Duodenal mucosa (tissue), 2 donors: ENCODE results near the gene RBPJ.

Source experiments
- H3K27ac ChIP-seq: one replicate; pipeline ENCODE4 v1.7.0; 2013; ENCODE audit warnings: low read depth, low read length
- H3K27me3 ChIP-seq, 2 donors: one replicate each; pipeline ENCODE4 v1.7.0; 2013; ENCODE audit warnings: low read length in 2 of 2, control low read depth in 1 of 2; ENCODE audit not compliant: insufficient read depth in 2 of 2, control insufficient read depth in 1 of 2
- H3K36me3 ChIP-seq, 2 donors: one replicate each; pipeline ENCODE4 v1.7.0; 2013; ENCODE audit warnings: low read length in 2 of 2, control low read depth in 1 of 2; ENCODE audit not compliant: insufficient read depth in 2 of 2, control insufficient read depth in 1 of 2
- H3K4me1 ChIP-seq, 2 donors: one replicate each; pipeline ENCODE4 v1.7.0; 2013; ENCODE audit warnings: low read length in 2 of 2, control low read depth in 1 of 2; ENCODE audit not compliant: insufficient read depth in 2 of 2, control insufficient read depth in 1 of 2
- H3K4me3 ChIP-seq, 2 donors: one replicate each; pipeline ENCODE4 v1.7.0; 2013; ENCODE audit warnings: low read length in 2 of 2, low read depth in 1 of 2
- H3K9ac ChIP-seq, 2 donors: one replicate each; pipeline ENCODE4 v1.7.0; 2013; ENCODE audit warnings: low read length in 2 of 2, low read depth in 1 of 2
- H3K9me3 ChIP-seq, 2 donors: one replicate each; pipeline ENCODE4 v1.7.0; 2013; ENCODE audit warnings: low read length in 2 of 2, control low read depth in 1 of 2; ENCODE audit not compliant: control insufficient read depth in 1 of 2

The RBPJ gene

GRCh38 chr4:26369132-26369531 is 48.3 kb downstream of the RBPJ start:
- no peaks in the 10 kb centered on the region for H3K27me3 ChIP-seq
- H3K9ac ChIP-seq = no peak overlapping the region
- no peak overlapping the region for H3K27ac ChIP-seq
- no peaks in the 10 kb centered on the region for H3K9me3 ChIP-seq
- no peak overlapping the region for H3K4me3 ChIP-seq
- peaks cover 10 to 17% of the 10 kb centered on the region in 2 donors for H3K4me1 ChIP-seq
- no peaks in the 10 kb centered on the region for H3K36me3 ChIP-seq

- no peak overlapping the region for H3K9ac ChIP-seq
- peaks cover 10 to 17% of the 10 kb centered on the region in 2 donors for H3K4me1 ChIP-seq
- no peaks in the 10 kb centered on the region for H3K27me3 ChIP-seq
- no peak overlapping the region for H3K4me3 ChIP-seq
- no peak overlapping the region for H3K27ac ChIP-seq
- no peaks in the 10 kb centered on the region for H3K36me3 ChIP-seq
- H3K9me3 ChIP-seq = no peaks in the 10 kb centered on the region
Observed at GRCh38 chr4:26369581-26369980, 48.8 kb downstream of the RBPJ start.

GRCh38 chr4:26372076-26372475 is 51.3 kb downstream of the RBPJ start:
- H3K4me1 ChIP-seq = peaks cover 10 to 17% of the 10 kb centered on the region in 2 donors
- H3K27me3 ChIP-seq = no peaks in the 10 kb centered on the region
- H3K27ac ChIP-seq = no peak overlapping the region
- no peaks in the 10 kb centered on the region for H3K36me3 ChIP-seq
- no peak overlapping the region for H3K9ac ChIP-seq
- no peak overlapping the region for H3K4me3 ChIP-seq
- H3K9me3 ChIP-seq = no peaks in the 10 kb centered on the region

- H3K9me3 ChIP-seq = no peaks in the 10 kb centered on the region
- no peak overlapping the region for H3K4me3 ChIP-seq
- peaks cover 10 to 22% of the 10 kb centered on the region in 2 donors for H3K4me1 ChIP-seq
- H3K9ac ChIP-seq = no peak overlapping the region
- no peaks in the 10 kb centered on the region for H3K27me3 ChIP-seq
- H3K36me3 ChIP-seq = no peaks in the 10 kb centered on the region
- no peak overlapping the region for H3K27ac ChIP-seq
Observed at GRCh38 chr4:26372525-26373172, 51.8 kb downstream of the RBPJ start.

GRCh38 chr4:26375551-26375950 is 54.7 kb downstream of the RBPJ start:
- Histone ChIP-seq H3K27me3 (no peaks in the 10 kb centered on the region), H3K4me3 (no peak overlapping the region), H3K27ac (no peak overlapping the region), H3K9ac (no peak overlapping the region), H3K36me3 (no peaks in the 10 kb centered on the region), H3K4me1 (peaks cover 10 to 24% of the 10 kb centered on the region in 2 donors), H3K9me3 (no peaks in the 10 kb centered on the region)

- no peak overlapping the region for H3K27ac ChIP-seq
- no peaks in the 10 kb centered on the region for H3K9me3 ChIP-seq
- H3K9ac ChIP-seq = no peak overlapping the region
- H3K4me3 ChIP-seq = no peak overlapping the region
- H3K27me3 ChIP-seq = no peaks in the 10 kb centered on the region
- peaks cover 8 to 29% of the 10 kb centered on the region in 2 donors for H3K4me1 ChIP-seq
- no peaks in the 10 kb centered on the region for H3K36me3 ChIP-seq
Observed at GRCh38 chr4:26377328-26378311, 56.8 kb downstream of the RBPJ start.

GRCh38 chr4:26379837-26380236 is 59.0 kb downstream of the RBPJ start:
- Histone ChIP-seq H3K4me1 (peaks cover 0 to 20% of the 10 kb centered on the region in 2 donors), H3K27me3 (no peaks in the 10 kb centered on the region), H3K27ac (no peak overlapping the region), H3K4me3 (no peak overlapping the region), H3K9me3 (no peaks in the 10 kb centered on the region), H3K9ac (no peak overlapping the region), H3K36me3 (no peaks in the 10 kb centered on the region)

- Histone ChIP-seq H3K36me3 (no peaks in the 10 kb centered on the region), H3K4me1 (peaks cover 0 to 20% of the 10 kb centered on the region in 2 donors), H3K27ac (no peak overlapping the region), H3K27me3 (no peaks in the 10 kb centered on the region), H3K4me3 (no peak overlapping the region), H3K9me3 (no peaks in the 10 kb centered on the region), H3K9ac (no peak overlapping the region)
Observed at GRCh38 chr4:26380740-26381139, 59.9 kb downstream of the RBPJ start.

- H3K9ac ChIP-seq = no peak overlapping the region
- no peaks in the 10 kb centered on the region for H3K9me3 ChIP-seq
- H3K4me1 ChIP-seq = peaks cover 0 to 13% of the 10 kb centered on the region in 2 donors
Observed at GRCh38 chr4:26384380-26385057, 63.7 kb downstream of the RBPJ start.

GRCh38 chr4:26385690-26386089 is 64.9 kb downstream of the RBPJ start:
- Histone ChIP-seq H3K27ac (no peak overlapping the region), H3K9ac (no peak overlapping the region), H3K9me3 (no peaks in the 10 kb centered on the region), H3K36me3 (peaks cover 4 to 8% of the 10 kb centered on the region in 2 donors), H3K4me1 (peaks cover 0 to 13% of the 10 kb centered on the region in 2 donors), H3K4me3 (no peak overlapping the region), H3K27me3 (no peaks in the 10 kb centered on the region)

More at GRCh38 chr4:26384380-26385057, 63.7 kb downstream of the RBPJ start:
- Histone ChIP-seq H3K27me3 (no peaks in the 10 kb centered on the region), H3K36me3 (peaks cover 4% of the 10 kb centered on the region in 2 donors), H3K27ac (no peak overlapping the region), H3K4me3 (no peak overlapping the region)
